ENCODE measurements around the gene NOB1.

GRCh38 chr16:69744363-69745231 lies 10.1 kb downstream of the NOB1 start:
- TF ChIP-seq POLR2AphosphoS5 (IDR thresholded peaks at IDR 0.05; ENCODE audit: low read depth, low read length) (no peak), TAF1 (IDR thresholded peaks at IDR 0.05; ENCODE audit: borderline replicate concordance, insufficient read depth, low read length) (no peak), REST (IDR thresholded peaks at IDR 0.05; ENCODE audit: insufficient read depth in 1 of 2, low read depth in 2 of 2, low read length in 2 of 2) (no peak), SIN3A (IDR thresholded peaks at IDR 0.05; ENCODE audit: borderline replicate concordance, insufficient read depth, low read length) (no peak)
